GM18861 (cell line): ENCODE data around the gene BGN.

Source experiments
- ATAC-seq: cut with Tn5 transposase; IDR thresholded peaks from one replicate; pipeline ENCODE4 v1.9.1; 2021; ENCODE audit not compliant: unreplicated experiment

BGN gene

DNA sequence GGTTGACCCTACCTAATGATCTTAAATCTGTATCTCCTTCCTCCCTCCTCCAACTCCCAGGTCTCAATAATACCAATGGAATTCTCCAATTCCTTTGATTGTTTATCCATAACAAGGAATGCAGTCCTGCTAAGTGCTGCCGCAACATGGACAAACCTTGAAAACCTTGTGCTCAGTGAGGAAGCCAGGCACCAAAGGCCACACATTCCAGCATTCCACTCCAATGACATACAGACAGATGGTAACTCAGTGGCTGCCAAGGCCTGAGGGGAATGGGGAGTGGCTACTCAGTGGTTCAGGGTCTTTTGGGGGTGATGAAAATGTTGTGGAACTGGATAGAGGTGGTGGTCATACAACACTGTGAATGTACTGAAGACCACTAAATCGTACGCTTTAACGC is 34.8 kb upstream of the BGN start:
- no peak for ATAC-seq

DNA sequence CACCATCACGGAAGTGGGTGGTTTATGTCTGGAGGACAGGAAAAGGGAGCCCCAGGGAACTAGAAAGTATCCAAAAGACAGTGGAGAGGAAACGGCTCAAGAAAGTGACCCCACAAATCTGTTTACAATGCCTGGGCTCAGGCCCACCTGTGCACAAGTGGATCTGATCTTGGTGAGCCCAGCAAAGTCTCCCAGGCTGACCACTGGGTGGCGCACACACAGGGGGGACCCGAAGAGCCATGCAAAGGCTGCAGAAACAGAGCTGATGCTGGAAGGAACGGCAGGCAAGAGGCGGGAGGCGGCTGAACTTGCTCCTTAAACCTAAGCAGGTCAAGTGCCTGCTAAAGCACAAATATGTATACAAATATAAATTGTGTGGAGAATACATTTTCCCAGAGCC is 34.0 kb upstream of the BGN start:
- ATAC-seq: no peak

DNA sequence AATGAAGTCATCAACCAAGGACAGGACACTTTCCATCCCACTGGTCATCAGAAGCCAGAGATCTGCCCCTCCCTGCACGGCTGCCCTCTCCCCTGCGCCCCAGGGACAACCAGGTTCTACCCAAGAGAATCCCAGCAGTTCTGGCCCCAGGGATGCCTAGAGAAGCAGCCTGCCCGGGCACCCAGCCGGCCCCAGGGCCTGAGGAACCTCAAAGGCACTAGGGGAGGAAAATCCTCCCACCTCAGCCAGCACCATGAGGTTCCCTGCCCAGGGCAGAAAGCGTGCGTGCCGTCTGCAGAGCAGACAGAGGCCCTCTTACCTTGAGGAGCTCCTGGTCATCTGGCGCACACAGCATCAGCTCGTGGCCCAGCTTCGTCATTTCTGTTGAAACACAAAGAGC is 32.5 kb upstream of the BGN start:
- ATAC-seq: no peak

DNA sequence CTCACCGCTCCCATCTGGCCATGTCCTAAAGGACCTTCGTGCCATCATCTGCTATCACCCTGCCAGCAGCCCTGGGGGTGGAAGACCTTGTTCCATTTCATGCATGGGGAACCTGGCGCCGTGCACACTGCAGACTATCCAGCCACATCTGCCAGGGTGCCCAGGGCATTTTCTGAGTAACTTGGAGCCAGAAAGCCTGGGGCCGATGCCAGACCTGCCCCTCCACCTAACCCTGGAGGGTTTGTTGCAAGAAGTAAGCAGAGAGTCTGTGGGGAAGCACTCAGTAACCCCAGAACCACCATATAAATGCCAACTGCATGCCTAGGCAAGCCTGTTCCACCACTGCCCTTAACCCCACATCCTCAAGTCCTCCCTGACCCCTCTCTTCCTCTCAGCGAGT is 31.7 kb upstream of the BGN start:
- ATAC-seq: no peak

DNA sequence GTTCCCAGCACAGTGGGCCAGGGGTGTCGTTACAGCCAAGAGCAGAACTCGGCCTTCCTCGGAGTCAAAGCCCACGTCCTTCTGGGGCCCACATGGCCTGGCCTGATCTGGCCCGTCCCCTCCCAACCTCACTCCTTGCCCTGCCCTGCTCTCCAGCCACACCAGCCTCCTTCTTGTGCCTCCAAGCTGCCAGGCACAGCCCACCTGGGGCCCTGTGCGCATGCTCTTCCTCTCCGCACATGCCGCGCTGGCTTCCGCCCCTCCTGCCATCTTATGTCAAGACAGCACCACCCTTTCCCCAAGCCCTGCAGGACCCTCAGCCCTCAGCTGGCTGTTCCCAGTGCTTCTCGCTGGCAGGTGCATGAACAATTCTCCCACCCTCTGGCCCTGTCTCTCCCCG is 31.2 kb upstream of the BGN start:
- ATAC-seq: no peak

DNA sequence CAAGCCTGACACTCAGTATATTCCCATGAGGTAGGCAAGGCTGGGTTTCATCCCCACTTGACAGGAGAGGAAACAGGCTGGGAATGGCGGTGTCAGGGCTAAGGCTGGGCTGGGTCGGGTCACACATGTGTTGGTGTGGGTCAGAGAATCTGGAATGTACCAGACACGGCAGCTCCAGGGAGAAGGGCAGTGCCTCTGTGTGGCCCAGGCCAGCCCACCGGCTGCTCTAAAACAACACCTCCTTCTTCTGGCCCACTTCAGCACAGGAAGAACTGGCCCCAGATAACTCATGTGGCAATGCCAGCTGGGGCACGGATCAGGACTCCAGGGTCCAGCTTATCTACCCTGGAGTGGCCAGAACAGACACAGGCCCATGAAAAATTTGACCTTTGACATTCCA is 30.7 kb upstream of the BGN start:
- ATAC-seq: no peak

DNA sequence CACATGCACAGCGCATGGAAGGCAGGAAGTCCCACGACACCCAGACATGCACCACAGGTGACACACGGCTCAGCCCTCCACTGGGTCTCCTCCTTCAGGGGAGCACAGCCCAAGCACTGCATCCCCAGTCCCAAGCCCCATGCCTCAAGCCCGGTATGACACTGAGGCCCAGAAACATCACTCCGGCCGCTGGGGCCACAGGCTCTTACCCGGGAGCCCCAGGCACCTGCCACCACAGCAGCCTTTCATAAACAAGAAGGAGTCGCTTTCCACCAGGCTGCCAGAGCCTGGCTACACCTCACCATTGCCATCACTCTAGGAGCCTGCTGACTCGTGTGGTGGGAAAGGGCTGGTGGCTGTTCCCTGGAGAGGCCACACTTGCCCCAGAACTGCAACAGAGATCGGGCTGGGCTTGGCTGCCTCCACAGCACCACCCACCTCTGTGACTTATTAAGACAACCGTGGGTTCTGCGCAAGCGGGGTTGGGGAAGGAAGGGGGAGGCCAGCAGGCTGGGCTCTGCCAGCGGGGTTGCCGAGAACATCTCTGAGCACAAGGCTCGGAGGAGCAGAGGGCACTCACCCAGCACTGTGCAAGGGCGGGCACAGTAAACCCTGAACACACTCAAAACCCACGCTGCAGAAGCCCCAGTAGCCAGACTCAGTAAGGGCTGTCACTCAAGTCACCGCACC is 28.9 kb upstream of the BGN start:
- ATAC-seq: no peak

DNA sequence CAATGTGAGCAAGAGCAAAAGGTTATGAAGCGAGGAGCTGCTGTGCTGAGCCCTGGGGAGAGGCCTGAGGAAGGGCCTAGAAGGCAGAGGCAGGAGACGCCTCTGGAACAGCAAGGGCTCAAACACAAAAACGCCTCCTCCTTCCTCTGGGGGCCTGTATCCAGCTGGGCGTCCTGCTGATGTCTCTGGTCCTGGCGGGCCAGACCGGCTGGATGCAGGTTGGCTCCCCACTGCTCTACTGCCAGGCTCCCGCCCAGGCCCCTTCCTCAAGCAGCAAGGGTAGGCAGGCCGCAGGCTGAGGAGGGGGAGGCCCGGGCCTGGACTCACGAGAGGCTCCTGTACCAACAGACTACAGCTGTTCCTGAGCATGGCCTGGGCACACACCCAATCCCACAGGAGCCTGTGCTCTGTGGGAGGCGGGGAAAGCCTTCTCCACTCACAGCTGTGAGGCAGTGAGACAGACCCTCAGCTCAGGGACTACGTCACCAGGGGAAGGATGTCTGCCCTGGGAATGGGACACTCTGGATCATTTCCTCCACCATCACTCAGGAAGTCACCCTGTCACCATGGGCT is 26.7 kb upstream of the BGN start:
- no peak for ATAC-seq

DNA sequence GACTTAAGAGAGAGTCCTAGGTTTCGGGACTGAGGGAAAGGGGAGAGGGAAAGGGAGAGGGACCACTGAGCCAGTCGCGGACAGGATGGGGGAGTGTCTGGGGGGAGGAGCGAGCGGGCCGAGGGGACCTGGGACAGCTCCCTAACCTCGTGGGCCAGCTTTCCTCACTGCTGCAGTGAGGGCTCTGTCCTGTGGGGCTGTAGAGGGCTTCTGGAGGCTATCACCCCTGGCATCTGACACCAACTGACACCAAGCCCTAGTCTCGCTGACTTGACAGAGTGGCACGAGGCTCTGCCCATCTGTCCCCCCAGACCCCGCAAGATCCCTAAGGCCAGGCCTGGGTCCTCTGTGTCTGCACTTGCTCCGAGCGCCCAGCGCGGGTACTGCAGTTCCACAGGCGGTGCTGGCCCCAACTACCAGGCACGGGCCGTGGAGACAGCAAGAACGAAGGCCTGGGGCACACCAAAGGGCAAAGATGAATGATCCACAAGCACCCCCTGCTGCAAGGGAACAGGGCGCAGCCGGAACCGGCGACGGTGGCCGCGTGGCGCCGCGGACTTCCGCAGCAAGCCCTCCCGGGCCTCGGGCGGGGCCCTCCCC is 24.9 kb upstream of the BGN start:
- peak; percentile 43 for ATAC-seq

DNA sequence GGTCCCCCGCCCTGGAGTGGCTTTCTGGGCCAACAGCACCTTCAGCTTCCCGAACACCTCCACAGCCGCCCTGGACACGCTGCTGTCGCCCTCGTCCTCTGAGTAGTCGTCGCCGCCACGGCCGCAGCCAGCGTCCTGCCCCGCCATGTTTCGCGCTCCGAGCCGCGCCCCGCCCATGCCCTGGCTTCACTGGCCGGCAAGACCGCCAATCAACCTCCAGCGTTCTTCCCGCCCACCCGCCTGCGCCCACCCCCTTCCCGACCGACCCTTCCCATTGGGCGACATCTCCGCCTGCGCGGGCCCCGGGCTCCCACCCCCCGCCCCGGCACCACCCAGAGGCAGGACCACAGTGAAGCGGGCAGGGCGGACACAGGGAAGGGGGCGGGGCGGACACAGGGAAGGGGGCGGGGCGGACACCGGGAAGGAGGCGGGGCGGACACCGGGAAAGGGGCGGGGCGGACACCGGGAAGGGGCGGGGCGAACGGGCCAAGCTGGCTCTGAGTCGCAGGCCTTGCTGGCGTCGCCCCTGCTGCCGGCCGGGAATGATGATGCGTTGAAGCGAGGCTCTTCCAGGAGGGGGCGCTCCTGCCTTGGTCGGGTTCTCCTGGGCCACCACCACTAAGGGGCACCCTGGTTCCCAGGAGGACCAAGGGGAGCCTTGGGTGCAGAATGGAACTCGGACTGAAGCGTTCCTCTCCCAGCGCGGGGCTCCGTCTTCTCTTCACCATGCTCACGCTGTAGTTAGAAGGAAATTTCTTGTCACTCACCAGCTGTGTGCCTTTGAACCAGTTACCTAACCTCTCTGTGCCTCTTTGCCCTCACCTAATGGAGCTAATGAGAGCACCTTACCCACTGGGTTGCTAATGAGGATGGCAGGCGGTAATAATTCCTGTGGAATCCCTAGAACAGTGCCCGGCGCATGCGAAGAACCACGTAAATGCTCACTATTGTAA is 24.1 kb upstream of the BGN start, which contains the start of gene HAUS7:
TSS of gene HAUS7 (minus strand) at position 166 of the 953 bp plus-strand sequence. CDS start at position 147, 19 bp downstream.
- ATAC-seq: peak; percentile 63

DNA sequence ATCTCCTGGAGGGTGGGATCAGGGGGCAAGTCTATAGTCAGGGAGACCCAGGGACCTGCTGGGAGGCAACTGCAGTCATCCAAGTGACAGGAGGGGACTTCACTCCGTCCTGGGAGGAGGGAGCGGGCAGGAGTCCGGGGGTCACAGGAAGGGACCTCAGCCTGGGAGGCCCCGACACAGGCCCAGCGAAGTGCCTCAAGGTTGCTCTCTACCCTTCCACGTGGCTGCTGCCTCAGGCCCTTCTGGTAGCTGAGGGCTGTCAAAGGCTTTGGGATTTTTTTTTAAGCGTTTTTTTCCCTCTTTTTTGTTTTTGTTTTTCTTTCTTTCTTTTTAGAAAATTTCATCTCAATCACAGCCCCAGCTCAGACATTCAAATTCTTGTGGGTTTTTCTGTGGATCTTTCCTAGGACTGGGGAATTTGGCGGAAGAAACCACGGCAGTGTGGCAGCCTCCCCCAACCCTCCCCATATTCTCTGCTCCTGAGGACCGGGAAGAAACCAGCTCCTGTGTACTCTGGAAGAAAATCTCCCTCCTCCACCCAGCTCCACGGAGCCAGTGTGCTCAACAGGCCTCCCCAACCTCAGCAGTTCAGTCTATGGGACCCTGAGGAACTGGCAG is 23.0 kb upstream of the BGN start:
- ATAC-seq: no peak

DNA sequence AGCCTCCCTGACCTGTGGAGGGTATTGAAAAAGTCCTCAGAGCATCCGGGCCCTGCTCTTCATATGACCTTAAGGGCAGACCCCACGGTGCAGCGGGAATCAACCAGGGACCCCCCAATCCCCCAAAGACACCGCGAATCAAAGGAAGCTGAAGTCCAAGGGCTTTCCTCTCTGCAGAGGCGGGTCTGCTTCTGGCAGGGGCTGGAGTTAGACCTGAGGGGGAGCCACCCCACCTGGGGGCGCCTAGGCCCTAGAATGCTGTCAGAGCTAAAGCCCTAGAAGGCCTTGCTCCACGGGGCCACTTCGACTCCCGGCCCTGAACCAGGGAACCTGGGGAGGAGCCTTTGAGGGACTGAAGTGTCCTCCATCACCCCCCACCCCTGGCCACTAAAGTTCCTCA is 21.7 kb upstream of the BGN start:
- ATAC-seq: no peak

DNA sequence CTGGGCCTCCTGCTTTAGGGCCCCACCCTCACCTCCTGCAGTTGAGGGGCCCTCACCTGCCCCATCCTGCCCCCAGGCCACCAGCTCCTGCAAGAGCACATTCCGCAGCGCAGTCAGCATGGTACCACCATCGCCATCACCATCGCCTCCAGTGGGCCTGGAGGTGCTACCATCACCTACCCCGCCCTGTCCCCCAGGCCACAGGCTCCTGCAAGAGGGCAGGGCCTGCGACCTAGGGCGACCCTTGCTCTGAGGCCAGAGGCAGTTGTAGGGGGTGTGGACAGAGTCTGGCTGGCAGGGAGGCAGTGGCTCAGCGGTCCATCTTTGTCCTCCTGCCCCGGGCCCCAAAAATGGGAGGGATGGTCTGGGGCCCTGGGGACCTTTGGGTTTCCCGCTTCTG is 20.5 kb upstream of the BGN start:
- no peak for ATAC-seq

DNA sequence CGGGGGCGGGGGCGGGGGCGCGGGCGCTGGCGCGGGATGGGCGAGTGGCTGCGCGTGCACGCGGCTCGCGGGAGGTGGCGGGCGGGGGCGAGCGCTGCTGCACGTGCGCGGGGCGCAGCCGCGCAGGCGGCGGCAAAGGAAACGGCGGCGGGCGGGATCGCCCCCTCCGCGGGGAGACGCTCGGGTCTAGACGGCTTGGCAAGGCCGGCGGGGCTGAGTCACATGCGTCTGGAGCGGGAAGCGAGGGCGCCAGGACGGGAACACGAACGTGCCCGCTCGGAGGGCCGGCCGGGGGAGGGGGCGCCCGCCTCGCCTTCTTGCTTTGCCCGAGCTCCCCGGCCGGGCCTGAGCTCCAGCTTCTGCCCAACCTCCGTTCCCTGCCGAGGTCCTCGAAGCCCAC is 20.1 kb upstream of the BGN start:
- no peak for ATAC-seq

DNA sequence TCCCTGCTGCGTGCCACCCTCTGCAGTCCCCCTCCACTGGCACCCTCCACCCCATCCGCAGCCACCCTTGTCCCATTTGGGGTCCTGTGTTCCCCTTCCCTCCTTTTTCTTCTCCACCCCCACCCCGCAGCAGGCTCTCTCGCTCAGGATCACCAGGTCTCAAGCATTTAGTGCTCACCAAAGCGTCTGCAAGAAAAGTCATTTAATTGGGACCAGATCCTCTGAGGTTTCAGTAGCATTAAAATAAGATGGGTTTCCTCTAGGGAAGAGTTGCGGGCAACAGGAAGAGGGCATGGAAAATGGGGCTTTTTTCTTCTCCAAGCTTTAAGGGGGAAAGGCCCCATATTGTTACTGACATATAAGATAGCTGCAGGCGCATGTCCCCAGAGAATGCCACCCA is 19.5 kb upstream of the BGN start:
- no peak for ATAC-seq

DNA sequence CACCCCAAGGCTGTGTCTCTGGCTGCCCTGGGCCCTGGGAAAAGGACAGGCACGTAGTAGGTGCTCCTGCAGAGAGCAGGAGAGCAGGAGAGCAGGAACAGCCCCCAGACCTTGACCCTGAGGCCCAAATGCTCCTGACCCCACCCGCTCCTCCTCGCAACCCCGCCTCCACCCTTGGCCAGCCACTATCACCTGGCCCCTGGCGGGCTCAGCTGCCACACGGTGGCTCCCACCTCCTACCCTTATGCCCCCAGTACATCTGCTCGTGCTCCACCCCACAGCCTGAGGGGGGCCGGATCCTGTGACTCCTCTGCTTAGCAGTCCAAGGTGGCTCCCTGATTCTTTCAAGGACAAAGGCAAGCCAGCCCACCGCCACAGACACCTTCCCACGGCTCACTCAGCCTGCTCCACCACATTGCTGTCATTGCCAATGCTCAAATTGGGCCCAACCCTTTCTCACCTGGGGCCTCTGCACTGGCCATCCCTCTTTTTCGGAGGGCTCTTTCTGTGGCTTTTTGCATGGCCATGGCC is 19.0 kb upstream of the BGN start:
- no peak for ATAC-seq

DNA sequence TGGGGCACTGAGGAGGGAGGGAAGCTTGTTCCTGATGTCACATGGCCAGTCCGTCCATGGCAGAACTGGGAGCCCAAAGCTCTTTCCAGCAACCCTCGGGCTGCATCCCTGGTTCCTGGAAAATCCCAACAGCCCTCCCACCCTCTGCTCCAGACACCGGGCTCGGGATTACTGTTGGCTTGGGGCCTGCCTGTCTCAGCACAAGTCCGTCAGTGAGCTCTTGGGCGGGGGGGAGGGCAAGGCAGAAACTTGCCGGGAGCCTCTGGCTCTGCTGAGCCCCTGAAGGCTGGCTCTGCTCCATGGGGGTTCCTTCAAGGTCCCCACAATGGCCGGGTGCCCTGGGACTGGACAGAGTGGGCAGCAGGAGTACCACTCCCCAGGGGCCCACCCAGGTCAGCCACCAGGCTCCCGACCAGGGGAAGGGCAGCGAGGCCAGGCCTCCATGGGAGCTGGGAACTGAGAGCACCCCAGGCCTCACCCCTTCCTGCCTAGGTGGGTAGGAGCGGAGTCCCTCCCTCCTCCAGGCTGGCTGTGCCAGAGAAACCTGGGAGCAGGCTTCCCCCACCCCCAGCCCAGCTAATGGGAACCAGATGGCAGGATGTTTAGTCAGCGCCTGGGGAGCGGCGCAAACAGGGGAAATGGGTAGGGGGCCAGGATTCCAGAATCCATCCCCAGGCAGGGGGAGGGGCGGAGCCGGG is 18.0 kb upstream of the BGN start:
- no peak for ATAC-seq

DNA sequence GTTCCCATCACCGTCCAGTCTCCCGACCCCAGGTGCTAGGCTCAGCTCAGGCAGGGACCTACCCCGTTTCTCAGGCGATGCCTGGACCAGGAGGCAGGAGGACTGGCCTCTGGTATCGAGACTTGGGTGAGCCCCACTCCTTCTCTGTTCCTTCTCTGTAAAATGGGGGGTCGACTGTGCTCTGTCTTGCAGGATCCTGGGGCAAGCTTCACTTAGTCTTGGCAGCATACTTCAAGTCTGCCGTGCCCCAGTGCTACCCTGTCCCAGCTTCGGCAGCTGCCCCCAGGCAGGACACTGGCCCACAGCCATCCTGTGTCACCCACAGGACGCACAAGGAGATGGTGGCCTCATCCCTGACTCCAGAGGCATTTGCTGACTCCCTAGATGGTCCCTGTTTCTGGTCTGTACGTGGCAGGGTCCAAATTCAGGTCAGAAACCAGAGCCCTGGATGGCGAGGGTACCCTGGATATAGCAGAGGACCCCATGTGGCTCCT is 17.4 kb upstream of the BGN start:
- no peak for ATAC-seq

DNA sequence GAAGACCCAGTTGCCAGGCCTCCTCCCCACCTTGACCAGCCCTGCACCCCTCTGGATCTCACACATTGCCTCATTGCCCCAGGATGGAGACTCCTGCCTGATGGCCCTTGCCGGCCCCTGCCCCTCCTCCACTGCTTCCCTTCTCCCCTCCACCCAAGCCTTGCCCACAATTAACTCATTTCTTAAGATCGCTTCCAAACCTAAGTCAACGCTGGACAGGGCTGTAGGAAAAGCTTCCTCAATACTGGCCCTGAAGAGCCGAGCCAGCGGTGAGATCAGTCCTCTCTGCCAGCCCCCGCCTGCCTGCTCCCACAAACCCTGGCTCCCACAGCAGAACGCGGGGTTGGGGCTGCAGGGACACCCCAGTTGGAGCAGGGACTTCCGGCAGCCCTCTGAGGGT is 16.9 kb upstream of the BGN start:
- ATAC-seq: no peak

DNA sequence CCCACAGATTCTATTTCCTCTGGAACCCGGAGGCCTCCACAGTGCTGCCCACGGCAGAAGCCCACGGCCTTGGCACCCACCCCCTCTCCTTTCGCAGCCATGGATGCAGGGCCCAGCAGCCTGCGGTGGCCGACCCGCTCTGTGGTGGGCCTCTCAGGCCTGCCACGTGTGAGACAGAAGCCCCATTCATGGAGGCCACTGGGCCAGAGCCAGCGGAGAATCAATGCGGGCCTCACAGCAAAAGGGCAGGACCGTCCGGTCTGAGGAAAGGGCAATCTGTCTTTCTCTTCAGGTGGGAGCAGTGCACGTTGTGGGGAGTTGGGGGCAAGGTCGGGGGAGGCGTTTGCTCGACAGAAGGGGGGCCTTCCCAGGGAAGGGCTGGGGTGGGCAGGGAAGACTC is 16.0 kb upstream of the BGN start:
- ATAC-seq: no peak
